B cell (primary cell): ENCODE results near the gene GPATCH8. TPM values are rescaled to one million over a fixed set of nuclear protein-coding genes. Genes with fewer than 3 reads are reported as not detected.

Experiments used
- ATAC-seq: fragments of 200-7000 bp; cut with Tn5 transposase; one replicate; pipeline ENCODE4 v1.10.0; 2021; ENCODE audit warnings: low read depth, mild to moderate bottlenecking, moderate number of reproducible peaks, moderate library complexity
- CTCF ChIA-PET: fragments of 350-600 bp; sonication (Branson Sonifier 250); formaldehyde crosslinking; loops from one replicate; lab custom pipeline; 2021; ENCODE audit warnings: antibody characterized with exemption, inconsistent platforms; lab: Charles Lee
- POLR2A ChIA-PET: fragments of 350-600 bp; sonication (Branson Sonifier 250); formaldehyde crosslinking; loops from one replicate; lab custom pipeline; 2021; ENCODE audit warnings: antibody characterized with exemption; lab: Charles Lee
- DNase-seq: peaks from one replicate; pipeline ENCODE4 v3.0.0; 2013
- H2AFZ ChIP-seq: 2 replicates; pipeline ENCODE4 v1.6.1; 2012; ENCODE audit warnings: mild to moderate bottlenecking, low read depth, low read length; ENCODE audit not compliant: insufficient read depth, poor library complexity, severe bottlenecking
- H3K27ac ChIP-seq, 2 donors: 1 replicate in 1 of 2; 2 replicates in 1 of 2; pipeline ENCODE4 v1.5.1; 2012 to 2013; ENCODE audit warnings: low read length in 2 of 2, mild to moderate bottlenecking in 2 of 2, moderate library complexity in 1 of 2
- H3K27me3 ChIP-seq, 4 experiments: fragments of 200-600 bp in 1 of 4; sonication (generic) in 1 of 4; replicated peaks in 1 of 4; 1 replicate in 2 of 4; 2 replicates in 2 of 4; pipeline versions ENCODE4 v1.6.1 to v1.7.0; 2013 to 2016; ENCODE audit warnings: low read length in 3 of 4, mild to moderate bottlenecking in 2 of 4, mixed read lengths in 1 of 4, moderate library complexity in 1 of 4; ENCODE audit not compliant: insufficient read depth in 4 of 4, control insufficient read depth in 3 of 4; ENCODE audit errors: control extremely low read depth in 1 of 4
- H3K36me3 ChIP-seq, 2 experiments: replicated peaks in 1 of 2; 1 replicate in 1 of 2; 2 replicates in 1 of 2; pipeline versions ENCODE4 v1.6.1 to v1.7.1; 2013; ENCODE audit warnings: low read length in 1 of 2; ENCODE audit not compliant: insufficient read depth in 2 of 2, control insufficient read depth in 1 of 2; ENCODE audit errors: control extremely low read depth in 1 of 2, extremely low read depth in 1 of 2
- H3K4me1 ChIP-seq, 2 donors: fragments of 200-600 bp in 1 of 2; sonication (generic) in 1 of 2; 1 replicate in 1 of 2; 2 replicates in 1 of 2; pipeline versions ENCODE4 v1.5.1 to v1.6.1; 2013 to 2017; ENCODE audit warnings: low read length in 2 of 2; ENCODE audit not compliant: control insufficient read depth in 2 of 2, insufficient read depth in 2 of 2
- H3K4me2 ChIP-seq: replicated peaks from 2 replicates; pipeline ENCODE3; 2012; ENCODE audit warnings: mild to moderate bottlenecking, low read depth, low read length; ENCODE audit not compliant: poor library complexity, severe bottlenecking
- H3K4me3 ChIP-seq, 5 experiments: fragments of 200-600 bp in 1 of 5; sonication (generic) in 1 of 5; 1 replicate in 3 of 5; 2 replicates in 2 of 5; pipeline versions ENCODE4 v1.5.1 to v1.7.0; 2011 to 2016; ENCODE audit warnings: low read length in 4 of 5, mild to moderate bottlenecking in 4 of 5, low read depth in 2 of 5, control low read depth in 1 of 5, moderate library complexity in 1 of 5; ENCODE audit not compliant: insufficient read depth in 1 of 5; ENCODE audit errors: control extremely low read depth in 1 of 5, extremely low read depth in 1 of 5
- H3K79me2 ChIP-seq: fragments of 200-600 bp; sonication (generic); one replicate; pipeline ENCODE4 v1.6.0; 2016; ENCODE audit warnings: low read length; ENCODE audit not compliant: control insufficient read depth, insufficient read depth
- H3K9ac ChIP-seq: fragments of 200-600 bp; sonication (generic); 2 replicates; pipeline ENCODE4 v1.6.1; 2017; ENCODE audit warnings: mild to moderate bottlenecking, low read length, moderate library complexity
- H3K9me3 ChIP-seq, 3 donors: one replicate each; pipeline versions ENCODE4 v1.6.1 to v1.7.1; 2013; ENCODE audit warnings: low read length in 2 of 3; ENCODE audit not compliant: control insufficient read depth in 2 of 3, insufficient read depth in 1 of 3; ENCODE audit errors: control extremely low read depth in 1 of 3
- H4K20me1 ChIP-seq: 2 replicates; pipeline ENCODE4 v1.6.0; 2012; ENCODE audit warnings: mild to moderate bottlenecking, low read length; ENCODE audit not compliant: insufficient read depth, control insufficient read depth, poor library complexity, severe bottlenecking
- H3K27ac Mint-ChIP-seq: one replicate; pipeline ENCODE4 v1.8.0; 2021; ENCODE audit warnings: mixed read lengths
- H3K27me3 Mint-ChIP-seq: one replicate; pipeline ENCODE4 v1.8.0; 2021; ENCODE audit warnings: mixed read lengths
- H3K4me1 Mint-ChIP-seq: one replicate; pipeline ENCODE4 v1.8.0; 2021; ENCODE audit warnings: mixed read lengths
- H3K4me3 Mint-ChIP-seq: one replicate; pipeline ENCODE4 v1.8.0; 2021; ENCODE audit warnings: mixed read lengths
- H3K9me3 Mint-ChIP-seq: one replicate; pipeline ENCODE4 v1.8.0; 2022; ENCODE audit warnings: mixed read lengths; ENCODE audit not compliant: insufficient read depth
- CTCF ChIP-seq: fragments of 200-600 bp; IDR thresholded peaks from one replicate; pipeline ENCODE4 v1.8.0; 2022; ENCODE audit warnings: antibody characterized with exemption, mild to moderate bottlenecking
- EZH2 ChIP-seq: IDR thresholded peaks from 2 replicates; pipeline ENCODE4 v1.6.1; 2012; ENCODE audit warnings: borderline replicate concordance, low read depth, mild to moderate bottlenecking, moderate library complexity, low read length; ENCODE audit not compliant: insufficient read depth, poor library complexity, severe bottlenecking
- WGBS: methylation state at CpG from one replicate; pipeline ENCODE4 v1.1.5; 2013; ENCODE audit warnings: missing lambda C conversion rate; ENCODE audit not compliant: insufficient coverage; 5-methylcytosine and 5-hydroxymethylcytosine counted together
- intact Hi-C: fragments of 100-400 bp; cut with micrococcal nuclease; formaldehyde crosslinking; loops from one replicate; pipeline ENCODE4 v1.10.0; 2022
- polyA plus RNA-seq: library from polyadenylated mRNA; depleted of rRNA; stranded (reverse); fragments of >200 nt; gene quantifications from 2 replicates; pipeline ENCODE4 v1.2.3, GENCODE V29; 2012
- total RNA-seq, 2 donors: library from RNA; stranded (reverse); fragments of 120-200 nt in 1 of 2; gene quantifications; 1 replicate in 1 of 2; 2 replicates in 1 of 2; pipeline versions ENCODE4 v1.2.3 to v1.2.4, GENCODE V29; 2013 to 2022

Gene GPATCH8
- total and polyA plus RNA-seq, 2 donors (not counting 1 experiment from before 2014, with no cell fraction given): 28.3 to 83.4 TPM

DNA sequence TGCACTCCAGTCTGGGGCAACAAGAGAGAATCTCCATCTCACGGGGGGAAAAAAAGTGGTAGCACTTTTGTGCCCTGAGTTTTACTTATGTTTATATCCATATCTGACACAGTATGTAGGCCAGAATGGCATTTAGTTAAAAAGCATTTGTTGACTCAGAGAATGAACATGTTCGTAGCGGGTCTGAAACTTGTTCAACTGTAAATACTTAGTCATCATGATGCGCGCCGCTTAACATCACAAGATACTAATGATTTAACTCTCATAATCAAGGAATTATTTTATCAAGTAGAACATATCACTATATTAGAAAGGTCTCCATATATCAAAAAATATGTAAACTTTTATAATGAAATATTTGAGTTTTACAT, 58.5 kb downstream of the GPATCH8 start:
- H3K27ac ChIP-seq: no peak overlapping the region
- H2AFZ ChIP-seq: no peak overlapping the region
- ChIA-PET CTCF (interaction anchor here (0.6 kb wide), 2 partner anchors 10 to 30 kb away, joined by 3 read pairs; no protein-coding TSS in a partner anchor), POLR2A (no interaction called here)
- H3K36me3 ChIP-seq: peaks cover 7 to 9% of the 10 kb centered on the region in 2 experiments
- intact Hi-C loops: no loop called here
- peaks cover 41% of the 10 kb centered on the region for H4K20me1 ChIP-seq
- H3K9ac ChIP-seq: no peak overlapping the region
- no CpG with 5 or more reads among the region's 6 CpGs for WGBS
- H3K4me3 ChIP-seq: no peak overlapping the region
- TF ChIP-seq EZH2 (no peak), CTCF (no peak)
- H3K4me3 Mint-ChIP-seq: no peak overlapping the region
- H3K4me1 ChIP-seq: peaks cover 0 to 4% of the 10 kb centered on the region in 2 donors
- no peaks in the 10 kb centered on the region for H3K9me3 Mint-ChIP-seq
- no peak for ATAC-seq
- H3K79me2 ChIP-seq: peaks cover 51% of the 10 kb centered on the region
- H3K9me3 ChIP-seq: peaks cover 0 to 1% (median 0%) of the 10 kb centered on the region in 3 donors
- no peak overlapping the region for H3K27ac Mint-ChIP-seq
- no peak for DNase-seq
- H3K4me1 Mint-ChIP-seq: peaks cover 3% of the 10 kb centered on the region
- H3K27me3 ChIP-seq: no peaks in the 10 kb centered on the region
- H3K4me2 ChIP-seq: no peak overlapping the region
- no peaks in the 10 kb centered on the region for H3K27me3 Mint-ChIP-seq

DNA sequence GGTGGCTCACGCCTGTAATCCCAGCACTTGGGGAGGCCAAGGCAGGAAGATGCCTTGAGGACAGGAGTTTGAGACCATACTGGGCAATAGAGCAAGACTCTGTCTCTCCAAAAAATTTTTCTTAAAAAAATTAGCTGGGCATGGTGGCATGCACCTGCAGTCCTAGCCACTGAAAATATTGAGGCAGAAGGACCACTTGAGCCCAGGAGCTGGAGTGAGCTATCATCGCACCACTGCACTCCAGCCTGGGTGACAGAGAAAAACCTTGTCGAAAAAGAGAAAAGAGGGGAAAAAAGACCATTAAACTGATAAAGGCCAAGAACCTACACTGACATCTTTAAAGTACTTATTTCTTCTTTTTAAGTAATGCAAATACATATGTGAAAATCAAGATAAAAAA, 60.4 kb downstream of the GPATCH8 start:
- ChIA-PET CTCF (interaction anchor here (1.3 kb wide), 1 partner anchor 91 kb away, joined by 3 read pairs; no protein-coding TSS in a partner anchor), POLR2A (interaction anchor here (0.6 kb wide), 1 partner anchor 220 kb away, joined by 5 read pairs; no protein-coding TSS in a partner anchor)
- no peaks in the 10 kb centered on the region for H3K9me3 Mint-ChIP-seq
- WGBS: 86% methylated on average over 1 of the region's 3 CpGs
- H3K27ac Mint-ChIP-seq: no peak overlapping the region
- peaks cover 14% of the 10 kb centered on the region for H3K4me1 Mint-ChIP-seq
- Histone ChIP-seq H3K36me3 (peaks cover 9 to 10% of the 10 kb centered on the region in 2 experiments), H4K20me1 (peaks cover 35% of the 10 kb centered on the region), H3K4me2 (no peak overlapping the region), H3K27me3 (no peaks in the 10 kb centered on the region), H3K4me3 (no peak overlapping the region), H3K9ac (no peak overlapping the region), H2AFZ (no peak overlapping the region), H3K9me3 (no peaks in the 10 kb centered on the region), H3K4me1 (no peaks in the 10 kb centered on the region), H3K79me2 (peaks cover 43% of the 10 kb centered on the region), H3K27ac (no peak overlapping the region)
- TF ChIP-seq EZH2: no peak
- no peak for ATAC-seq
- H3K4me3 Mint-ChIP-seq: no peak overlapping the region
- no peaks in the 10 kb centered on the region for H3K27me3 Mint-ChIP-seq
- no peak for DNase-seq
- intact Hi-C loops: no loop called here
